Measurements from ENCODE around the gene MSX1. TPM values are rescaled to one million over a fixed set of nuclear protein-coding genes. Genes with fewer than 3 reads are reported as not detected.

Gene MSX1
- total and polyA plus RNA-seq, 7 experiments from 2014 or later: not detected

DNA sequence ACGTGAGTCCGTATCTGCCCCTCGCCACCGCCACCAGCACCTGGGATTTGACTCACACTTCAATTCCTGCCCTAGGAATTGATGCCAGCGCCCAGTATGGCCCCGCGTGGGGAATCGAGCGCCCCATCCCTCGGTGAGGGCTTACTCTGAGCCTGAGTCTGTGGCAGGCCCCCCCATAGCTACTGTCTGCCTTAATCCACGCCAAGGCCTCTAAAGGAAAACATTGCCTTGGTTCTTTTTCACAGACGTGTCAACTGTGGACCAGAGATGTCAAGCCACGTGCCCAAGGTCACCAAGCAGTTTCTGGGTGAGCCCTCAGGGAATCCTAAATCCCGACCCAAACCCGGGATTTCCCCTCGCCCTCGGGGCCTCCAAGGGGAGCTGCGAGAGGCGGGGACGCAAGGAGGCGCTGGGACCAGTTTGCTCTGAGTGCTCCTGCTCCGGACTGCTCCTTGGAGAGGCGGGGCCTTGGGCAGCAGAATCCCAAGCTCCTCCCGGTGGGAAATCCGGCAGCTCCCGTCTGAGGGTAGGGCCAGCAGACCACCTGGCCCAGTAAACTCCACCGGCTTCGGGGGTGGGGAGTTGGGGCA lies 12.9 kb downstream of the MSX1 start:
- ChIA-PET CTCF (no interaction called here), POLR2A (no interaction called here)
- Histone ChIP-seq H3K4me3 (ENCODE audit: low read length) (no peak overlapping the region), H3K9me3 (ENCODE audit: control insufficient read depth in 2 of 3, low read length in 3 of 3) (no peaks in the 10 kb centered on the region), H3K27me3 (ENCODE audit: control insufficient read depth in 2 of 2, insufficient read depth in 2 of 2, low read length in 2 of 2) (peaks cover 4 to 5% of the 10 kb centered on the region in 2 donors), H3K27ac (ENCODE audit: low read depth, low read length) (no peak overlapping the region), H3K4me1 (ENCODE audit: control insufficient read depth in 2 of 2, insufficient read depth in 2 of 2, low read length in 2 of 2) (no peaks in the 10 kb centered on the region), H3K36me3 (ENCODE audit: control insufficient read depth in 2 of 3, insufficient read depth in 3 of 3, low read length in 3 of 3) (no peaks in the 10 kb centered on the region)
- ATAC-seq: no peak
- H3K4me1 Mint-ChIP-seq: peaks cover 2 to 19% (median 11%) of the 10 kb centered on the region in 7 donors
- peaks cover 0 to 3% (median 0%) of the 10 kb centered on the region in 11 donors for H3K9me3 Mint-ChIP-seq
- no peak for DNase-seq
- no peak overlapping the region for H3K4me3 Mint-ChIP-seq
- intact Hi-C loops (cut with micrococcal nuclease): no loop called here
- H3K27ac Mint-ChIP-seq: no peak overlapping the region
- H3K36me3 Mint-ChIP-seq: peaks cover 0 to 2% (median 0%) of the 10 kb centered on the region in 5 donors
- peaks cover 58 to 78% (median 75%) of the 10 kb centered on the region in 5 donors for H3K27me3 Mint-ChIP-seq

DNA sequence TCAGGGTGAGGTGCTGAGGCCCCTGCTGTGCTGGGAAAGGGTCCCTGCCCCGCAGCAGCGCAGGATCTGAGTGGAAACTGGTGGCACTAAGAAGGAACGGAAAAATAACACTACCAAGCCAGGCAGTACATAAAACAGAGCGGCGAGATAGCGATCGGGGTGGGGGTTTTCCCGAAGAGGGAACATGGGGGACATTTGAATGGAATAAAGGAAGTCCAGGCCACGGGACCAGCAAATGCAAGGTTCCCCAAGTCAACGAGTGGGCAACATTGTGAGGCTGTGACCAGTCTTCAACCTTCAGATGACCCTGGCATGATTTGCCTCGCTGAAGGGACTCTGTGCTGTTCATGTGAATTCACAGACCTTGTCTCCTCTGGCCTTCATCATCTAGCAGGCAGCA lies 13.7 kb downstream of the MSX1 start:
- peaks cover 58 to 79% (median 77%) of the 10 kb centered on the region in 5 donors for H3K27me3 Mint-ChIP-seq
- peaks cover 0 to 2% (median 0%) of the 10 kb centered on the region in 5 donors for H3K36me3 Mint-ChIP-seq
- Histone ChIP-seq H3K27ac (ENCODE audit: low read depth, low read length) (no peak overlapping the region), H3K27me3 (ENCODE audit: control insufficient read depth in 2 of 2, insufficient read depth in 2 of 2, low read length in 2 of 2) (peaks cover 4 to 5% of the 10 kb centered on the region in 2 donors), H3K4me1 (ENCODE audit: control insufficient read depth in 2 of 2, insufficient read depth in 2 of 2, low read length in 2 of 2) (no peaks in the 10 kb centered on the region), H3K36me3 (ENCODE audit: control insufficient read depth in 2 of 3, insufficient read depth in 3 of 3, low read length in 3 of 3) (no peaks in the 10 kb centered on the region), H3K4me3 (ENCODE audit: low read length) (no peak overlapping the region), H3K9me3 (ENCODE audit: control insufficient read depth in 2 of 3, low read length in 3 of 3) (no peaks in the 10 kb centered on the region)
- H3K4me3 Mint-ChIP-seq: no peak overlapping the region
- peaks cover 2 to 19% (median 11%) of the 10 kb centered on the region in 7 donors for H3K4me1 Mint-ChIP-seq
- CTCF ChIA-PET: no interaction called here
- ATAC-seq (no peak), DNase-seq (no peak)
- H3K9me3 Mint-ChIP-seq: peaks cover 0 to 3% (median 0%) of the 10 kb centered on the region in 11 donors
- POLR2A ChIA-PET: no interaction called here
- H3K27ac Mint-ChIP-seq: no peak overlapping the region
- intact Hi-C loops (cut with micrococcal nuclease): no loop called here

DNA sequence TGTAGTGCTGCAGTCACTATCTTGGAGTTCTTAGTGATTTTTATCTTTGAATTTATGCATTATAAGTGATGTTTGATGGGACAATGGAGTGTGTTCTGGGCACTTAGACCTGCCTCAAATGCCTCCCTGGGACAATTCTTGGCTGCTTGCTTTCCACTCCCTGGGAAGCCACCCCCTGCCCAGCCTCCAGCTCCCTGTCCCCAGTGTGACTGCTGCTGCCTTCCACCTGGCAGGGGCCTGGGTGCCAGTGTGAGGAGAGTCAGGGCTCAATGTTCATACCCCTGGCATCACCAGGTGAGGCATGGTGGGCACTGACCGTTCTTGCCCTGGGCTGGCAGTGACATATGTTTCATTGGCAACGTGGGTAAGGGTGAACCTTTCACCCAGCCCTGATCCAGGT lies 14.8 kb downstream of the MSX1 start:
- ChIA-PET CTCF (no interaction called here), POLR2A (no interaction called here)
- no peak overlapping the region for H3K4me3 Mint-ChIP-seq
- Histone ChIP-seq H3K9me3 (ENCODE audit: control insufficient read depth in 2 of 3, low read length in 3 of 3) (no peaks in the 10 kb centered on the region), H3K27ac (ENCODE audit: low read depth, low read length) (no peak overlapping the region), H3K4me1 (ENCODE audit: control insufficient read depth in 2 of 2, insufficient read depth in 2 of 2, low read length in 2 of 2) (no peaks in the 10 kb centered on the region), H3K36me3 (ENCODE audit: control insufficient read depth in 2 of 3, insufficient read depth in 3 of 3, low read length in 3 of 3) (no peaks in the 10 kb centered on the region), H3K4me3 (ENCODE audit: low read length) (no peak overlapping the region), H3K27me3 (ENCODE audit: control insufficient read depth in 2 of 2, insufficient read depth in 2 of 2, low read length in 2 of 2) (peaks cover 4 to 5% of the 10 kb centered on the region in 2 donors)
- ATAC-seq: no peak
- H3K27me3 Mint-ChIP-seq: peaks cover 50 to 88% (median 70%) of the 10 kb centered on the region in 5 donors
- peaks cover 0 to 3% (median 0%) of the 10 kb centered on the region in 11 donors for H3K9me3 Mint-ChIP-seq
- H3K27ac Mint-ChIP-seq: no peak overlapping the region
- H3K4me1 Mint-ChIP-seq: peaks cover 2 to 13% (median 9%) of the 10 kb centered on the region in 7 donors
- H3K36me3 Mint-ChIP-seq: no peaks in the 10 kb centered on the region
- intact Hi-C loops (cut with micrococcal nuclease): no loop called here
- no peak for DNase-seq

DNA sequence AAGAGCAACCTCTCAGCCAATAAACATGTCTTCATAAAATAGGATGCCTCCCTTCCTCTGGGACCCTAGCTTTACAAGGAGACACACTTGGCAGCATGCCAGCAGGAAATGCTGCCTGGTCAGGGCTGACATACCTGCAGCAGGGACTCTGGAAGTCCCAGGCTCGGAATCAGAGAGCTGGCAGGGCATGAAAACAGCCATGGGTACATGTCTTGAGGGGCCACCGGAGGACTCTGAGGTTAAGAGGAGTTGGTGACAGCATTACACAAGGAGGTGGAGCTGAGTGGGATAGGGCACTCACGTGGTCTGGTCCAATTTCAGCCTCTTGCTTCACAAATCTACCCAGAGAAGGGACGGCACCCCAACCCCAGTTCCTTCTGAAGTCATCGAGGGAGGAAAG lies 15.7 kb downstream of the MSX1 start:
- Histone ChIP-seq H3K4me1 (ENCODE audit: control insufficient read depth in 2 of 2, insufficient read depth in 2 of 2, low read length in 2 of 2) (no peaks in the 10 kb centered on the region), H3K27ac (ENCODE audit: low read depth, low read length) (no peak overlapping the region), H3K27me3 (ENCODE audit: control insufficient read depth in 2 of 2, insufficient read depth in 2 of 2, low read length in 2 of 2) (peaks cover 4 to 5% of the 10 kb centered on the region in 2 donors), H3K36me3 (ENCODE audit: control insufficient read depth in 2 of 3, insufficient read depth in 3 of 3, low read length in 3 of 3) (no peaks in the 10 kb centered on the region), H3K4me3 (ENCODE audit: low read length) (no peak overlapping the region), H3K9me3 (ENCODE audit: control insufficient read depth in 2 of 3, low read length in 3 of 3) (no peaks in the 10 kb centered on the region)
- no peak overlapping the region for H3K27ac Mint-ChIP-seq
- peaks cover 41 to 82% (median 67%) of the 10 kb centered on the region in 5 donors for H3K27me3 Mint-ChIP-seq
- POLR2A ChIA-PET: no interaction called here
- H3K9me3 Mint-ChIP-seq: peaks cover 0 to 3% (median 0%) of the 10 kb centered on the region in 11 donors
- H3K4me1 Mint-ChIP-seq: peaks cover 2 to 11% (median 7%) of the 10 kb centered on the region in 7 donors
- ATAC-seq: no peak
- H3K4me3 Mint-ChIP-seq: no peak overlapping the region
- intact Hi-C loops (cut with micrococcal nuclease): no loop called here
- no peaks in the 10 kb centered on the region for H3K36me3 Mint-ChIP-seq
- no peak for DNase-seq
- CTCF ChIA-PET: no interaction called here

DNA sequence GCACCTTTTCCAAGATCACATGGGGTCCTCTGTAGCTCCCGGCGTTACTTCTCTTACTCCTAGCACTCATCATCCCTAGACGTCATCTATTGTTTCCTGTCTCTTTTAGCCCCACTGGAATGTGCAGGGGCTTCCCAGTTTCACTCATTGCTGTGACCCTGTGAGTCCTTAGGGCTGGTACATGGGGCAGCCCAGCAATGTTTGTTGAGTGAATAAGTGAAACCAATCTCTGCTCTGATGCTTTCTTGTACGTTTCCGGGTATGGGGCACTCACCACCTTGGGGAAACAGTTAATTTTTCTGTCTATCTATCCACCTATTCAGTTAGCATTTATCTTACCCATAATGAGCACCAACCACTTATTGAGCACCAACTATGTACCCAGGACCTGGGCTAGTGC lies 16.1 kb downstream of the MSX1 start:
- peaks cover 0 to 3% (median 0%) of the 10 kb centered on the region in 11 donors for H3K9me3 Mint-ChIP-seq
- peaks cover 36 to 78% (median 62%) of the 10 kb centered on the region in 5 donors for H3K27me3 Mint-ChIP-seq
- H3K4me1 Mint-ChIP-seq: peaks cover 2 to 9% (median 6%) of the 10 kb centered on the region in 7 donors
- ATAC-seq: no peak
- ChIA-PET CTCF (no interaction called here), POLR2A (no interaction called here)
- Histone ChIP-seq H3K27ac (ENCODE audit: low read depth, low read length) (no peak overlapping the region), H3K36me3 (ENCODE audit: control insufficient read depth in 2 of 3, insufficient read depth in 3 of 3, low read length in 3 of 3) (no peaks in the 10 kb centered on the region), H3K4me3 (ENCODE audit: low read length) (no peak overlapping the region), H3K27me3 (ENCODE audit: control insufficient read depth in 2 of 2, insufficient read depth in 2 of 2, low read length in 2 of 2) (peaks cover 3 to 5% of the 10 kb centered on the region in 2 donors), H3K9me3 (ENCODE audit: control insufficient read depth in 2 of 3, low read length in 3 of 3) (no peaks in the 10 kb centered on the region), H3K4me1 (ENCODE audit: control insufficient read depth in 2 of 2, insufficient read depth in 2 of 2, low read length in 2 of 2) (no peaks in the 10 kb centered on the region)
- H3K36me3 Mint-ChIP-seq: no peaks in the 10 kb centered on the region
- DNase-seq: no peak
- H3K27ac Mint-ChIP-seq: peak overlapping the region in 1 of 9 donors; percentile 76
- intact Hi-C loops (cut with micrococcal nuclease): no loop called here
- peak overlapping the region in 1 of 10 donors; percentile 18 for H3K4me3 Mint-ChIP-seq

DNA sequence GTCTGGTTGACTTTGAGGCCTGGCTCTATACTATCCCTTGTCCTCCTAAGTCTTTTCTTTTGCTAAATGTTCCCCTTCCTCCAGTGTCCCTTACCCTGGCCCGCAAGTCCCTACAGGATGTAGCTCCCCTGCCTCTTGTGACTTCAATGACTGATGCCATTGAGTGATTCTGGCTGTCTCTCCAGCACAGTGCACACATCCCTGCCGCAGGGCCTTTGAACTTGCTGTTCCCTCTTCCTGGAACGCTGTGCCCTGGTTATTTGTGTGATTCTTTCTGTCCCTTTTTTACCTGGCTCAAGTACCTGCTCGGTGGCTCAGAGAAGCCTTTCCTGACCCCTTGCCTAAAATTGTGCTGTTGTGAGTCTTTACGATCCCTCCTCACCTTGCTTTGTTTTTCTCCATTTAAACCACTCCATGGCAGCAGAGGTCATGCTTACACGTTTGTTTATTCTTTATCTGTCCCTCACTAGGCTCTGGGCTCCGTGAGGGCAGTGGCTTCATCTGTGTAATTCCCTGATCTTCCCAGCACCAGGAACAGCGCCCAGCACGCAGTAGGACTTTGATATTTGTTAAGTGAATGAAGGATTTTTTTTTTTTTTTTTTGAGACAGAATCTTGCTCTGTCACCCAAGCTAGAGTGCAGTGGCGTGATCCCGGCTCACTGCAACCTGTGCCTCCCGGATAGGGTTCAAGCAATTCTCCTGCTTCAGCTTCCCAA lies 17.6 kb downstream of the MSX1 start:
- Mint-ChIP-seq H3K9me3 (peaks cover 0 to 3% (median 0%) of the 10 kb centered on the region in 11 donors), H3K4me1 (peaks cover 0 to 5% (median 0%) of the 10 kb centered on the region in 7 donors), H3K4me3 (no peak overlapping the region), H3K27me3 (peaks cover 28 to 79% (median 64%) of the 10 kb centered on the region in 5 donors), H3K27ac (no peak overlapping the region), H3K36me3 (no peaks in the 10 kb centered on the region)
- ChIA-PET POLR2A (interaction anchor here (0.6 kb wide), 1 partner anchor 39 kb away, joined by 3 read pairs; no protein-coding TSS in a partner anchor), CTCF (no interaction called here)
- Histone ChIP-seq H3K4me3 (ENCODE audit: low read length) (no peak overlapping the region), H3K36me3 (ENCODE audit: control insufficient read depth in 2 of 3, insufficient read depth in 3 of 3, low read length in 3 of 3) (no peaks in the 10 kb centered on the region), H3K27me3 (ENCODE audit: control insufficient read depth in 2 of 2, insufficient read depth in 2 of 2, low read length in 2 of 2) (peaks cover 0 to 2% of the 10 kb centered on the region in 2 donors), H3K9me3 (ENCODE audit: control insufficient read depth in 2 of 3, low read length in 3 of 3) (no peaks in the 10 kb centered on the region), H3K4me1 (ENCODE audit: control insufficient read depth in 2 of 2, insufficient read depth in 2 of 2, low read length in 2 of 2) (no peaks in the 10 kb centered on the region), H3K27ac (ENCODE audit: low read depth, low read length) (no peak overlapping the region)
- intact Hi-C loops (cut with micrococcal nuclease): no loop called here
- ATAC-seq (no peak), DNase-seq (no peak)
